Fibroblast of pulmonary artery (primary cell): ENCODE measurements around the gene CAMK4.

Source experiments
- DNase-seq: peaks from one replicate; pipeline ENCODE4 v3.0.0-alpha.2; 2010; ENCODE audit warnings: low read depth
- H3K4me3 ChIP-seq: replicated peaks from 2 replicates; pipeline ENCODE4 v1.5.1; 2011; ENCODE audit warnings: low read depth, mild to moderate bottlenecking, control low read depth, low read length, moderate library complexity
- CTCF ChIP-seq: IDR thresholded peaks from 2 replicates; pipeline ENCODE4 v1.5.1; 2011; ENCODE audit warnings: mild to moderate bottlenecking, control low read depth, low read length, inconsistent platforms; ENCODE audit errors: missing control alignments

CAMK4 gene

DNA sequence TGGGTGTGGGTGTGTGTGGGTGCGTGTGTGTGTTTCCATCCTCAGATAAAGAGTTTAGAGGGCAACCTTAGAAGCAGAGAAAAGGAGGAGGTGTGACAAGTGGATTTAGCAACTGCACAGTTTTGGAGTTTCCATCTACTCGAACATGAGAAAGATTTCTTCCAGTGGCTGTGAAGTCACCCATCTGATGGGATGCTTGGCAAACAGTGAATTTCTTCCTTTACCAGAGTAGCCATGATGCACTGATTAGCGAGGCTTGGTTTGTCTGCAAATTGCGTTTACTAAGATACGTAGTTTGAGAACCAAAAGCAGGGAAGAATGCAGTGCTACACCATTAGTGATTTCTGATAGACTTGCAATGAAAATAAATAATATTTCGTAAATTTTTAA lies 288.9 kb downstream of the CAMK4 start:
- no peak for DNase-seq
- H3K4me3 ChIP-seq = peak overlapping the region; percentile 85
- no peak for TF ChIP-seq CTCF

- TF ChIP-seq CTCF = no peak
- H3K4me3 ChIP-seq = no peak overlapping the region
- peak; percentile 39 for DNase-seq
Measured at GRCh38 chr5:111514087-111514486, 289.9 kb downstream of the CAMK4 start.

DNA sequence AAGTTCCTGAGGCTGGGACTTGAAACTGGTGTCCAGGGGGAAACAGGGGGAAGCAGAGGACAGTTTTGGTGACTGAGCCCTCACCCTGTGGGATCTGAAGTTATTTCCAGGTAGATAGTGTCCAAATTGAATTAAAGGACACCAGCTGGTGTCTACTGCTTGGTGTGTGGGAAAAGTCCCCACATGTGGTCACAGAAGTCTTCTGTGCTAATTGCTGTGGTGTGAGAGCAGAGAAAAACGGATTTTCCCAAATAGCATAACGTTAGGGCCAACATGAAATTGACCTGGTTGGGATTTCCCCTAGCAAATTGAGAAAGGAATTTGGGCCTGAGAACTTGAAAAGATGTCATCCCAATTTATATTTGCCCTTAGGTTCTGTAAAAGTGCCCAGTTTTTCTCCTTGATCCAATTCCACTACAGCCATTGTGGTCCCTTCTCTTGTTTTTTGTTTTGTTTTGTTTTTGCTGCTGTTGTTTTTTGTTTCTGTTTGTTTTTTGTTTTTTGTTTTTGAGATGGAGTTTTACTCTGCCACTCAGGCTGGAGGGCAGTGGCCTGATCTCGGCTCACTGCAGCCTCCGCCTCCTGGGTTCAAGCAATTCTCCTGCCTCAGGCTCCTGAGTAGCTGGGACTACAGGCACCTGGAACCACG lies 293.8 kb downstream of the CAMK4 start:
- H3K4me3 ChIP-seq = no peak overlapping the region
- DNase-seq = no peak
- no peak for TF ChIP-seq CTCF

DNA sequence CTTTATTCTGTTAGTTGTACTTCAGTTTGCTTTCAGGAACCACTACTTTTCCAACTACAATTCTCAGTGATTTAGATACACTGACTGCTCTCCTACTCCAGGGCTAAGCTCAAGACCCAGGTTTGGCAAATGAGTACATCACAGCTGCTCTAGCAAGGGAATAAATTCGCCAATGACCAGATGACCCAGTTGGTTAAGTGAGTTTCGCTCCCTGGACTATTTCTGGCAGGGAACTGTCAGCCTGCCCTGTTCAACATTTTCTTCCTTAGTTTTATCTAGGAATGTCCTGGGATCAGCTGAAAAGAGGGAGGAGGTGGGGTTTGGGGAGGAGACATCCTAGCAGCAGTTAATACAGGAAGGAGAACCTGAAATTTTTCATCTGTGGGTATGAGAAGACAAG lies 294.6 kb downstream of the CAMK4 start:
- H3K4me3 ChIP-seq = no peak overlapping the region
- DNase-seq = no peak
- TF ChIP-seq CTCF = no peak

GRCh38 chr5:111520908-111521307 lies 296.7 kb downstream of the CAMK4 start:
- no peak overlapping the region for H3K4me3 ChIP-seq
- no peak for TF ChIP-seq CTCF
- no peak for DNase-seq

GRCh38 chr5:111528056-111528455 lies 303.9 kb downstream of the CAMK4 start:
- H3K4me3 ChIP-seq = no peak overlapping the region
- no peak for TF ChIP-seq CTCF
- DNase-seq = no peak

DNA sequence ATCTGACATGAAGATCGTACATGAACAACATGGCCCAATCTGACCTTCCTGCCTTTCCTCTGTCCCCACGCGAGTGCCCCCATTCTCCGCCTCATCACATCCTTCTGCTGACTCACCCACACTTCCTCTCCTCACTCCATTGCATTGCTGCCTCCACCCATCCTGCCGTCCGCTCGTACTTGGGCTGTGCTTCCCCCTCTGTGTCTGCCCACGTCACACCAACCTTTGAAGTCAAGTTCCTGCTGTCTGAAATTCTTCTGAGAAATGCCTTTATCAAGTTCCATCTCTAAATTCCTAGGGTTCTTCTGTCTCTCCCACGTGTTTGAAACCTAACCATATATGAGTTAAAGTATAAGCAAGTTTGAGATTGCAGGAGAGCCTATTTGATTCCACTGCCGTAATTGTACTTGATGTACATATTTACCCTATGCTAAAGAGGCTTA lies 306.1 kb downstream of the CAMK4 start:
- peak; percentile 93 for DNase-seq
- no peak for TF ChIP-seq CTCF
- H3K4me3 ChIP-seq = no peak overlapping the region
